ENCODE data around the gene PCDHGA9. TPM values are rescaled to one million over a fixed set of nuclear protein-coding genes. Genes with fewer than 3 reads are reported as not detected.
"Not testable (repeated sequence)": the region's sequence is repeated elsewhere in the genome, so short reads cannot be mapped to it uniquely, and the experiment has no call there.

PCDHGA9 gene
- total RNA-seq, 1 donor = 1.1 TPM

DNA sequence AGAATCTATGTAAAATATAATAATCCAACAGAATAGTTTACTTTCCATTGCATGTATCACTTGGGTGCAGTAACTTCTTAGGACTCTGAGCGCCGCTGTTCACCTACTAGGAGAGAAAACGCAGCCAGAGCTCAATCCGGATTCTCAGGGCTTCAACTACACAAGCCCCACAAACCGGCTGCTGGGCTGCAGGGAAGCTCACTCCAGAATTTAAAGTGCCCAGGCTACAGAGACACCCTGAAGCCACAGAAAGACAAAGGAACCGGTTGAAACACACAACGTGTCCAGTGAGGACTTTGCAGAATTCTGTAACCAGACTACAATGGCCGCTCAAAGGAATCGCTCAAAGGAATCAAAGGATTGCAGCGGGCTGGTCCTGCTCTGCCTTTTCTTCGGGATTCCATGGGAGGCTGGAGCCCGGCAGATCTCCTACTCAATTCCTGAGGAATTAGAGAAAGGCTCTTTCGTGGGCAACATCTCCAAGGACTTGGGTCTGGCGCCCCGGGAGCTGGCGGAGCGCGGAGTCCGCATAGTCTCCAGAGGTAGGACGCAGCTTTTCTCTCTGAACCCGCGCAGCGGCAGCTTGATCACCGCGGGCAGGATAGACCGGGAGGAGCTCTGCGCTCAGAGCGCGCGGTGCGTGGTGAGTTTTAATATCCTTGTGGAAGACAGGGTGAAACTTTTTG, 10.4 kb downstream of the PCDHGA9 start, which contains the start of gene PCDHGA10:
TSS of gene PCDHGA10 (plus strand) at position 134 of the 686 bp plus-strand sequence. CDS start at position 323, 189 bp downstream.
- peak in 2 of 3 donors; percentile 61 to 82 for DNase-seq (ENCODE audit: low read depth in 2 of 3, low spot score in 2 of 3)

- no peak for DNase-seq (ENCODE audit: low read depth in 2 of 3, low spot score in 2 of 3)
Measured at GRCh38 chr5:141413540-141414069, 11.0 kb downstream of the PCDHGA9 start.

- not testable (repeated sequence) for DNase-seq (ENCODE audit: low read depth in 2 of 3, low spot score in 2 of 3)
Measured at GRCh38 chr5:141414548-141415274, 12.1 kb downstream of the PCDHGA9 start.

DNA sequence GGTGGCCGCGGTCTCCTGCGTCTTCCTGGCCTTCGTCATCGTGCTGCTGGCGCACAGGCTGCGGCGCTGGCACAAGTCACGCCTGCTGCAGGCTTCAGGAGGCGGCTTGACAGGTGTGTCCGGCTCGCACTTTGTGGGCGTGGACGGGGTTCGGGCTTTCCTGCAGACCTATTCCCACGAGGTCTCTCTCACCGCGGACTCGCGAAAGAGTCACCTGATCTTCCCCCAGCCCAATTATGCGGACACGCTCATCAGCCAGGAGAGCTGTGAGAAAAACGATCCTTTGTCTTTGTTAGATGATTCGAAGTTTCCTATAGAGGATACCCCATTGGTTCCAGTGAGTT, 12.7 kb downstream of the PCDHGA9 start:
- not testable (repeated sequence) for DNase-seq (ENCODE audit: low read depth in 2 of 3, low spot score in 2 of 3)

- DNase-seq (ENCODE audit: low read depth in 2 of 3, low spot score in 2 of 3) = peak in 2 of 3 donors; percentile 70 to 80
Measured at GRCh38 chr5:141417494-141418172, 15.1 kb downstream of the PCDHGA9 start, which contains the start of gene PCDHGB7. Gene PCDHGB7 (plus strand): TSS chr5:141417677. CDS start chr5:141417860, 183 bp downstream.

DNA sequence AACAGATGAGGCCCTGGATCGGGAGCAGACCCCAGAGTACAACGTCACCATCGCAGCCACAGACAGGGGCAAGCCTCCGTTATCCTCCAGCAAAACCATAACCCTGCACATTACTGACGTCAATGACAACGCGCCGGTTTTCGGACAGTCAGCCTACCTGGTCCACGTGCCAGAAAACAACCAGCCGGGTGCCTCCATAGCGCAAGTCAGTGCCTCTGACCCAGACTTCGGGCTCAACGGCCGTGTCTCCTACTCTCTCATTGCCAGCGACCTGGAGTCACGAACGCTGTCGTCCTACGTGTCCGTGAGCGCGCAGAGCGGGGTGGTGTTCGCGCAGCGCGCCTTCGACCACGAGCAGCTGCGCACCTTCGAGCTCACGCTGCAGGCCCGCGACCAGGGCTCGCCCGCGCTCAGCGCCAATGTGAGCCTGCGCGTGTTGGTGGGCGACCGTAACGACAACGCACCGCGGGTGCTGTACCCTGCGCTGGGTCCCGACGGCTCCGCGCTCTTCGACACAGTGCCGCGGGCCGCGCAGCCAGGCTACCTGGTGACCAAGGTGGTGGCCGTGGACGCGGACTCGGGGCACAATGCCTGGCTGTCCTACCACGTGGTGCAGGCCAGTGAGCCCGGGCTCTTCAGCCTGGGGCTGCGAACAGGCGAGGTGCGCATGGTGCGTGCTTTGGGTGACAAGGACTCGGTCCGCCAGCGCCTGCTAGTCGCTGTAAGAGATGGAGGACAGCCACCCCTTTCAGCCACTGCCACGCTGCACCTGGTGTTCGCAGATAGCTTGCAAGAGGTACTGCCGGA, 16.7 kb downstream of the PCDHGA9 start:
- DNase-seq (ENCODE audit: low read depth in 2 of 3, low spot score in 2 of 3) = no peak

DNA sequence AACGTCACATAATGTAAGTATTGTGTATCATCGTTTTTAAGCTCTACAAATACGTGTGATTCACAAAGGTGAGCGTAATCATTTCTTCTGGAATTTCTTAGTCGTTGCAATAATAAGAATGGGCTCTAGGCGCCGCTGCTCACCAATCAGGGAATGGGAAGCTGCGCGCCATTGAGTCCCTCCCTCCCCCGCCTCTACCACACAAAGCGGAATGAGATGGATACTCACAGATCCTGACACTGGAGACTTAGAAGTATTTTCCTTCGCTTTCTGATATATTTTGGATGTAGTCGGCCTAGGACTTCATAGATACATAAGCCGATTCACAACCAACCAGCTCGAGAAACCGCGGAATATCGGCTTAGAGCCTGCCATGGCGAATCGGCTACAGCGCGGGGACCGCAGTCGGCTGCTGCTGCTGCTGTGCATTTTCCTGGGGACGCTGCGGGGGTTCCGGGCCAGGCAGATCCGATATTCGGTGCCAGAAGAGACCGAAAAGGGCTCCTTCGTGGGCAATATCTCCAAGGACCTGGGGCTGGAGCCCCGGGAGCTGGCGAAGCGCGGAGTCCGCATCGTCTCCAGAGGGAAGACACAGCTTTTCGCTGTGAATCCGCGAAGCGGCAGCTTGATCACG, 18.4 kb downstream of the PCDHGA9 start, which contains the start of gene PCDHGA11:
TSS of gene PCDHGA11 (plus strand) at position 197 of the 634 bp plus-strand sequence. CDS start at position 374, 177 bp downstream.
- peak in 2 of 3 donors; percentile 63 to 78 for DNase-seq (ENCODE audit: low read depth in 2 of 3, low spot score in 2 of 3)

- DNase-seq (ENCODE audit: low read depth in 2 of 3, low spot score in 2 of 3) = no peak
Measured at GRCh38 chr5:141421489-141421855, 18.9 kb downstream of the PCDHGA9 start.

DNA sequence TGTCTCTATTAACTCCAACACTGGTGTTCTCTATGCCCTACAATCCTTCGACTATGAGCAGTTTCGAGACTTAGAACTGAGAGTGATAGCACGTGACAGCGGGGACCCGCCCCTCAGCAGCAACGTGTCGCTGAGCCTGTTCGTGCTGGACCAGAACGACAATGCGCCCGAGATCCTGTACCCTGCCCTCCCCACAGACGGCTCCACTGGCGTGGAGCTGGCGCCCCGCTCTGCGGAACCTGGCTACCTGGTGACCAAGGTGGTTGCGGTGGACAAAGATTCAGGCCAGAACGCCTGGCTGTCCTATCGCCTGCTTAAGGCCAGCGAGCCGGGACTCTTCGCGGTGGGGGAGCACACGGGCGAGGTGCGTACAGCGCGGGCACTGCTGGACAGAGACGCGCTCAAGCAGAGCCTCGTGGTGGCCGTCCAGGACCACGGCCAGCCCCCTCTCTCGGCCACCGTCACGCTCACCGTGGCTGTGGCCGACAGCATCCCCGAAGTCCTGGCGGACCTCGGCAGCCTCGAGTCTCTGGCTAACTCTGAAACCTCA, 20.2 kb downstream of the PCDHGA9 start:
- DNase-seq (ENCODE audit: low read depth in 2 of 3, low spot score in 2 of 3) = no peak

- DNase-seq (ENCODE audit: low read depth in 2 of 3, low spot score in 2 of 3) = no peak
Measured at GRCh38 chr5:141427783-141428426, 25.3 kb downstream of the PCDHGA9 start.

DNA sequence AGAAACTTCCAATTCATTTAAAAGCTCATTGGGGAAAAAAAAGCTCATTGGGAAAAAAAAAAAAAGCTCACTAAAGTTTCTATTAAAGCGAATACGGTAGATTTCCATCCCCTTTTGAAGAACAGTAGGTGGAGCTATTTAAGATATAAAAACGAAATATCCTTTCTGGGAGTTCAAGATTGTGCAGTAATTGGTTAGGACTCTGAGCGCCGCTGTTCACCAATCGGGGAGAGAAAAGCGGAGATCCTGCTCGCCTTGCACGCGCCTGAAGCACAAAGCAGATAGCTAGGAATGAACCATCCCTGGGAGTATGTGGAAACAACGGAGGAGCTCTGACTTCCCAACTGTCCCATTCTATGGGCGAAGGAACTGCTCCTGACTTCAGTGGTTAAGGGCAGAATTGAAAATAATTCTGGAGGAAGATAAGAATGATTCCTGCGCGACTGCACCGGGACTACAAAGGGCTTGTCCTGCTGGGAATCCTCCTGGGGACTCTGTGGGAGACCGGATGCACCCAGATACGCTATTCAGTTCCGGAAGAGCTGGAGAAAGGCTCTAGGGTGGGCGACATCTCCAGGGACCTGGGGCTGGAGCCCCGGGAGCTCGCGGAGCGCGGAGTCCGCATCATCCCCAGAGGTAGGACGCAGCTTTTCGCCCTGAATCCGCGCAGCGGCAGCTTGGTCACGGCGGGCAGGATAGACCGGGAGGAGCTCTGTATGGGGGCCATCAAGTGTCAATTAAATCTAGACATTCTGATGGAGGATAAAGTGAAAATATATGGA, 27.9 kb downstream of the PCDHGA9 start, which contains the start of gene PCDHGA12:
TSS of gene PCDHGA12 (plus strand) at position 176 of the 782 bp plus-strand sequence. CDS start at position 429, 253 bp downstream.
- DNase-seq (ENCODE audit: low read depth in 2 of 3, low spot score in 2 of 3) = peak in 2 of 3 donors; percentile 74 to 82

DNA sequence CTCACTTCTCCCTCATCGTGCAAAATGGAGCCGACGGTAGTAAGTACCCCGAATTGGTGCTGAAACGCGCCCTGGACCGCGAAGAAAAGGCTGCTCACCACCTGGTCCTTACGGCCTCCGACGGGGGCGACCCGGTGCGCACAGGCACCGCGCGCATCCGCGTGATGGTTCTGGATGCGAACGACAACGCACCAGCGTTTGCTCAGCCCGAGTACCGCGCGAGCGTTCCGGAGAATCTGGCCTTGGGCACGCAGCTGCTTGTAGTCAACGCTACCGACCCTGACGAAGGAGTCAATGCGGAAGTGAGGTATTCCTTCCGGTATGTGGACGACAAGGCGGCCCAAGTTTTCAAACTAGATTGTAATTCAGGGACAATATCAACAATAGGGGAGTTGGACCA, 28.7 kb downstream of the PCDHGA9 start:
- no peak for DNase-seq (ENCODE audit: low read depth in 2 of 3, low spot score in 2 of 3)

DNA sequence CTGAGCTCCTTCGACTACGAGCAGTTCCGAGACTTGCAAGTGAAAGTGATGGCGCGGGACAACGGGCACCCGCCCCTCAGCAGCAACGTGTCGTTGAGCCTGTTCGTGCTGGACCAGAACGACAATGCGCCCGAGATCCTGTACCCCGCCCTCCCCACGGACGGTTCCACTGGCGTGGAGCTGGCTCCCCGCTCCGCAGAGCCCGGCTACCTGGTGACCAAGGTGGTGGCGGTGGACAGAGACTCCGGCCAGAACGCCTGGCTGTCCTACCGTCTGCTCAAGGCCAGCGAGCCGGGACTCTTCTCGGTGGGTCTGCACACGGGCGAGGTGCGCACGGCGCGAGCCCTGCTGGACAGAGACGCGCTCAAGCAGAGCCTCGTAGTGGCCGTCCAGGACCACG, 29.7 kb downstream of the PCDHGA9 start:
- not testable (repeated sequence) for DNase-seq (ENCODE audit: low read depth in 2 of 3, low spot score in 2 of 3)

GRCh38 chr5:141432726-141433125, 30.1 kb downstream of the PCDHGA9 start:
- DNase-seq (ENCODE audit: low read depth in 2 of 3, low spot score in 2 of 3) = not testable (repeated sequence)

DNA sequence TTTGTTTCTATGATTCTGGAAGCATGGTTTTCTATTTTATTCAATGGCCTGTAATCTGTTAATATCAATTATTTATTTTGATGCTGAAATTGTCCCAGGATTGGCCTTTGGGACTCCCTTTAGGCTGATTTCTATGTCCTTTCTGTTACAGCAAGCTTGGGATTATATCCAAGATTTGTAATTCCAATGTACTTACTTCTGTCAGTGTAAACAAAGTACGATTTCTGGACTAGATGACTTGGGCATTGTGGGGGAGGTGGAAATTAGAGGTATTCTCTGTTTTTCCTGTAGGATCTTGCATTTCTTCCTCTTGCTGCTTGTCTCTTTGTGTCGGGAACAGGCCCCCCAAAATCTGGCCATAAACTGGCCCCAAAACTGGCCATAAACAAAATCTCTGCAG, 31.4 kb downstream of the PCDHGA9 start:
- DNase-seq (ENCODE audit: low read depth in 2 of 3, low spot score in 2 of 3) = no peak

GRCh38 chr5:141437221-141437620, 34.6 kb downstream of the PCDHGA9 start:
- DNase-seq (ENCODE audit: low read depth in 2 of 3, low spot score in 2 of 3) = no peak

DNA sequence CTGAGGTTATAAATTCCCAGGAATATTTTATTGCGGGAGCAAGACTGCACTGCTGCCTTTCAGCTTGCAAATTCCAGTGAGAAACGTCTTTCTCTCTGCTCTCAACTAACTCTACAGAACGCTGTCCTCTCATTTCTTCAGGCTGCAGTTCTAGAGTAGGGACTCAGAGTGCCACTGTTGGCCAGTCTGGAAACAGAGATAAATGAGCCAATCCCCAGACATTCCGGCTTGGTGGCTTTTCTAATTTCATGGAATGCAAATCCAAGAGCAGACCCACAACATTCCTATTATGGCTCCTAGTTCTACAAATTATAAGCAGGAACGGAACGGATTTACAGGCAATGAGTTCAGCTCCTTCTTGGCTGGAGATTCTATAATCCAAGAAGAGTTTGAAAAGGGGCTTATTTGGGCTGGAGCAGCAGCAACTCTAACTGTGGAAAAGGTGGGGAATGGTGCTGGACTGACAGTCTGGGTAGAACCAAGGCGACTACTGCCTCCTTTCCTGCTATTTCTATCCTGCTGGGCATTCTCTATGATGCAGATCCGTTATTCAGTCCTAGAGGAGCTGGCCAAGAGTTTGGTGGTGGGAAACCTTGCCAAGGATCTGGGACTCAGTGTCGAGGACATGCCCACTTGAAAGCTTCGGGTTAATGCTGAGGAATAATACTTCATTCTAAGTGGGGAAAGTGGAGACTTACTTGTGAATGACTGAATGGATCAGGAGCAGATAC, 37.0 kb downstream of the PCDHGA9 start:
- no peak for DNase-seq (ENCODE audit: low read depth in 2 of 3, low spot score in 2 of 3)

Data from hematopoietic multipotent progenitor cell (in vitro differentiated cells).